ENCODE measurements around the gene MAN1A1. TPM values are rescaled to one million over a fixed set of nuclear protein-coding genes. Genes with fewer than 3 reads are reported as not detected.
A peak's percentile ranks its signal among the peaks of the same experiment; 100 is the strongest.
"Not testable (repeated sequence)": the region's sequence is repeated elsewhere in the genome, so short reads cannot be mapped to it uniquely, and the experiment has no call there.

MAN1A1 gene
- total RNA-seq, 1 donor from 2014 or later = 45.0 TPM

DNA sequence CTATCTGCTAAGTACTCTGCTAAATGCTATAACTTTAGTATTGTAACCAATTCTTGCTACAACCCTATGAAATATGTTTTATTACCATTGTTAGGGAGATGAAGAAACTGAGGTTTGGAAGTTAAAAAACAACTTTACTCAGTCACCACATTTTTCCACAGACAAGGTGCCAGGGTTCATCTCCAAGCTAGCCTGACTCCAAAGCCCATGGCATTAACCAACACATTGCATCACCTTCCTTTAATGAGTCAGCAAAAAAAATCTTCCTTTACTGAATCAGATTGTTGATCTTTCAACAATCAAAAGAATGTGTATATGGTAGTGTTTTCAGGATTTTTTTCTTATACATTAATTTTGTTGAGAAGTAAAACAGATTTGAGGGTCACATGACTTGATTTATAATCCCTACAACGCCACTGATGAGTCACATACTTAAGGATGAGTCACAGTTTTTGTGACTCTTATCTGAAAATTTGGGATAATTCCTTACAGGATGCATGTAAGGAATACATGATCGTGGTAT is 41.5 kb downstream of the MAN1A1 start:
- intact Hi-C loops (cut with micrococcal nuclease) = no loop called here
- Mint-ChIP-seq H3K4me3 (ENCODE audit: low read depth) (no peak overlapping the region), H3K9me3 (no peaks in the 10 kb centered on the region), H3K27me3 (ENCODE audit: low read depth) (no peaks in the 10 kb centered on the region), H3K27ac (no peak overlapping the region), H3K4me1 (ENCODE audit: low read depth) (peaks cover 60% of the 10 kb centered on the region), H3K36me3 (ENCODE audit: low read depth) (peaks cover 58% of the 10 kb centered on the region)
- DNase-seq (ENCODE audit: low spot score) = no peak

- Mint-ChIP-seq H3K4me3 (ENCODE audit: low read depth) (no peak overlapping the region), H3K27me3 (ENCODE audit: low read depth) (no peaks in the 10 kb centered on the region), H3K27ac (no peak overlapping the region), H3K36me3 (ENCODE audit: low read depth) (peaks cover 61% of the 10 kb centered on the region), H3K4me1 (ENCODE audit: low read depth) (peaks cover 52% of the 10 kb centered on the region), H3K9me3 (no peaks in the 10 kb centered on the region)
- DNase-seq (ENCODE audit: low spot score) = no peak
- intact Hi-C loops (cut with micrococcal nuclease) = no loop called here
Observed at GRCh38 chr6:119307056-119307455, 42.5 kb downstream of the MAN1A1 start.

DNA sequence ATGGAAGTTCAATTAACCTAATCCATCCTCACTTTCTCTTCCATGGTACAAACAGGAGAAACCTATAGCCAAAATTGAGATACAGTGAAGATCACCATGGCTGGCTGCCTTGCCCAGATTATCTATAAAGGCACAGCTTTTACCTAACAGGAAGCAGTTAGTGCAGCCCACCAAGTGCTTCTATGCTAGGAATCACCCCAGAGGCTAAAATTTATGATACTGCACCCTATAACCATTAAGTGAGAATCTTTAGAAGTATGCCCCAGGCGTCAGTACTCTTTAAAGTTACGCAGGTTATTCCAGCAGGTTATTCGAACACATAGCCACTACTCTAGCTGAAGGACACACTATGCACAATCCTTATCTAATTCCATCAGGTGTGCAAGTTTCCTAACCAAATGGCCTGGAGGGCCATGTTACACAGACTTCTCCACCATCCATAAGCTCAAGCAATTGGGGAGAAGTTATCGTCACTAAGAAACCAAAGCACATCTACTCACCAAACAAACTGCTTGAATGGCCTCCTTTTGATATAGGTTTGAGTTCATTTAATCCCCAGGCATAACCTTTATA is 43.1 kb downstream of the MAN1A1 start:
- DNase-seq (ENCODE audit: low spot score) = no peak
- H3K4me1 Mint-ChIP-seq (ENCODE audit: low read depth) = peaks cover 47% of the 10 kb centered on the region
- no peaks in the 10 kb centered on the region for H3K27me3 Mint-ChIP-seq (ENCODE audit: low read depth)
- intact Hi-C loops (cut with micrococcal nuclease) = no loop called here
- H3K9me3 Mint-ChIP-seq = no peaks in the 10 kb centered on the region
- no peak overlapping the region for H3K4me3 Mint-ChIP-seq (ENCODE audit: low read depth)
- peaks cover 61% of the 10 kb centered on the region for H3K36me3 Mint-ChIP-seq (ENCODE audit: low read depth)
- H3K27ac Mint-ChIP-seq = no peak overlapping the region

- no peak overlapping the region for H3K27ac Mint-ChIP-seq
- H3K4me3 Mint-ChIP-seq (ENCODE audit: low read depth) = no peak overlapping the region
- H3K4me1 Mint-ChIP-seq (ENCODE audit: low read depth) = peaks cover 24% of the 10 kb centered on the region
- H3K9me3 Mint-ChIP-seq = no peaks in the 10 kb centered on the region
- intact Hi-C loops (cut with micrococcal nuclease) = no loop called here
- peaks cover 58% of the 10 kb centered on the region for H3K36me3 Mint-ChIP-seq (ENCODE audit: low read depth)
- no peaks in the 10 kb centered on the region for H3K27me3 Mint-ChIP-seq (ENCODE audit: low read depth)
- no peak for DNase-seq (ENCODE audit: low spot score)
Observed at GRCh38 chr6:119303164-119303887, 46.2 kb downstream of the MAN1A1 start.

DNA sequence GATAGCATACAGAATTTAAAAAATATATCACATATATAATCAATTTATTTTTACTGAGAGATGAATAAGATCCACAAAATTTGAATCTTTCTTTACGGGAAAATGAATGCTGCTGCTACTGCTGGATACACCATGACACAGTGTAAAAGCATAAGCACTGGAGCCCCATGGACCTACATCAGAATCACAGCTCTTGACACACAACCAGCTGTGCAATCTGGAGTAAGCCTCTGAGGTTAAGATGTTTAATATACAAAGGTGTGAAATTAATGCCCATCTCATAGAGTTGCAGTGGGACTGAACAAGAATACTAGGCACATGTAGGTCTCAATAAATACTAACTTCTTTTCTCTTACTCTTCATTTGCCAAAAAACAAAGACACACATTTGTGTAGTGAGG is 48.1 kb downstream of the MAN1A1 start:
- Mint-ChIP-seq H3K27me3 (ENCODE audit: low read depth) (no peaks in the 10 kb centered on the region), H3K36me3 (ENCODE audit: low read depth) (peaks cover 56% of the 10 kb centered on the region), H3K4me1 (ENCODE audit: low read depth) (peaks cover 26% of the 10 kb centered on the region), H3K4me3 (ENCODE audit: low read depth) (no peak overlapping the region), H3K9me3 (no peaks in the 10 kb centered on the region), H3K27ac (no peak overlapping the region)
- DNase-seq (ENCODE audit: low spot score) = no peak
- intact Hi-C loops (cut with micrococcal nuclease) = no loop called here

DNA sequence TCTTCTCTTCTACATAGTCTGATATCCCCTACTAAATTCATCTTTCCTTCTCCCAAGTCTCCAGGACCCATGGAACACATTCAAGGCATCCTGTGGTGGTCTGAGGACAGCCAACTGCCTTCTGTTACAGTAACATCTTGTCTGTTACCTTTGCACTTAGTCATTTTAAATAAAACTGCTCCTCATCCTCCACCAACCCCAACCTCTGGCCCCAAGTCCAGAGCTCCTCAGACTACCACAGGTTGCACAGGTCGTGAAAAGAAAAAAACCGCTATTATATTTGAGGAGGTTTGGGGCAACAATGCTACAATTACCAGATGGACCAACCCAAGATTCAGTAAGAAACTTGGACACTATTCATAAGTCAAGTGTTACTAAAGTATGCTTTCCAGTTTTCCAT is 49.9 kb downstream of the MAN1A1 start:
- Mint-ChIP-seq H3K36me3 (ENCODE audit: low read depth) (peaks cover 61% of the 10 kb centered on the region), H3K9me3 (no peaks in the 10 kb centered on the region)
- intact Hi-C loops (cut with micrococcal nuclease) = no loop called here

GRCh38 chr6:119297049-119297448 is 52.5 kb downstream of the MAN1A1 start:
- Mint-ChIP-seq H3K9me3 (no peaks in the 10 kb centered on the region), H3K36me3 (ENCODE audit: low read depth) (peaks cover 51% of the 10 kb centered on the region), H3K27ac (no peak overlapping the region), H3K4me3 (ENCODE audit: low read depth) (no peak overlapping the region), H3K4me1 (ENCODE audit: low read depth) (peaks cover 32% of the 10 kb centered on the region), H3K27me3 (ENCODE audit: low read depth) (no peaks in the 10 kb centered on the region)
- intact Hi-C loops (cut with micrococcal nuclease) = no loop called here
- DNase-seq (ENCODE audit: low spot score) = no peak

More for the DNA sequence above, 49.9 kb downstream of the MAN1A1 start:
- H3K4me3 Mint-ChIP-seq (ENCODE audit: low read depth) = no peak overlapping the region
- no peaks in the 10 kb centered on the region for H3K27me3 Mint-ChIP-seq (ENCODE audit: low read depth)
- no peak overlapping the region for H3K27ac Mint-ChIP-seq
- no peak for DNase-seq (ENCODE audit: low spot score)
- H3K4me1 Mint-ChIP-seq (ENCODE audit: low read depth) = peaks cover 40% of the 10 kb centered on the region

DNA sequence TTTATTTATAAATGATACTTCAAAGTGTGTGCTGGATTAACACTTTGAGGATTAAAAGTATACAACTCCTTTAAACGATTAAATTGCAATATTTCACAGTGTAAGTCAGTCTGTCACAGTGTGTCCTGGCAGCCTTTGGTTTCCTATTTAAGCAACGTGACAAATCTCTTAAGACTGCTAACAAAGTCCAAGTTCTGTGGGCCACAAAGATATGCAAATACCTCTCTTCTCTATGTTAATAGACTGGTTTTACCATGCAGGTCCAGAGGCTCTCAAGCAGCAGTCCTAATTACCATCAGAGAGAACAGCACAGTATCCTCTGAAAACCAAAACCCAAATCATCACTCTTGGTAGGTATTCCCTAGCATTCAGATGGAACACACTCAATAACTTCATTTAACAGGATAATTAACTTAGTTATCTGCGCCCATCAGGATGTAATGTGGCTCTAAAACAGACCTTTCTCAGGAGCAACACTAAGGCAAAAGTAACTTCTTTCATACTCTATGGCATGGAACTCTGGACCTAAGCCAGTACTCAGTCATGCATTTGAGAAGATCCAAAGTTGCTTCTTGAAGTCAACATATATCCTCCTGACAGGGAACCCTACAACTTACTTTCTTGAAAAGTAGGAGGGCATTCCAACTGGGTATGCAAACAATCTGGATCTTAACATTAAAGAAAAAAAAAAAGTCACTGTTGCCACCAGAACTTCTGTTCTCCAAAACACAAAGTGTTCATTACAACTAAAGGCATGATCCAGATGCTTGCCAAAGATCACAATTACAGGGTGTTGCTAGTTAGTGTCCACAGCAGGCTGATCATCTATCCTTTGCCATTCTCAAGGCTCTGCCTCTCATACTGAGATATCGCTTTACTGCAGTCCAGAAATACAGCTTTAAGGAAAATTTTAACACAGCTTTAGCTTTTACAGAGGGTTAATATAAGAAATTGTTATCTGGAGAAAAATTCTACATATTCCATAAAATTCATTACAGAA is 53.2 kb downstream of the MAN1A1 start:
- H3K4me1 Mint-ChIP-seq (ENCODE audit: low read depth) = peaks cover 32% of the 10 kb centered on the region
- no peak overlapping the region for H3K4me3 Mint-ChIP-seq (ENCODE audit: low read depth)
- no peak for DNase-seq (ENCODE audit: low spot score)
- peak overlapping the region; percentile 65 for H3K27ac Mint-ChIP-seq
- H3K36me3 Mint-ChIP-seq (ENCODE audit: low read depth) = peaks cover 51% of the 10 kb centered on the region
- intact Hi-C loops (cut with micrococcal nuclease) = no loop called here
- no peaks in the 10 kb centered on the region for H3K27me3 Mint-ChIP-seq (ENCODE audit: low read depth)
- H3K9me3 Mint-ChIP-seq = no peaks in the 10 kb centered on the region

DNA sequence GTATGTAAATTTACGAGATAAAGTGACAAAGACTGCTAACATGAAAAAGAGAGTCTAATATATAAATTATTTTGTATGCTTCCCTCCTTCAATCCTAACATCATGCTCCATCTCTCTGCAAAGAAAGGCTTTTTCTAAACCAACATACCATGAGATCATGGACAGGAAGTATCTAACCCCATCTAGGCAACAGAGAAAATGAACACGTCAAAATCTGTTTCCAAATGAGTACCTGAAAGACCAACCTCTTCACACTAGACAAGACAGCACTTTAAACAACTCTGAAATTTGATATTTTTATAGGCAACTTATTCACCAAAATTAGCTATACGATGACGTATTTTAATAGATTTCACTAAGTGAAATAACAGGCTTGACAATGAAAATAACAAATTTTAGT is 54.6 kb downstream of the MAN1A1 start:
- no peaks in the 10 kb centered on the region for H3K27me3 Mint-ChIP-seq (ENCODE audit: low read depth)
- intact Hi-C loops (cut with micrococcal nuclease) = loop anchor here (1.0 kb wide), 1 partner anchor 19 kb away; no protein-coding TSS in a partner anchor
- H3K27ac Mint-ChIP-seq = peak overlapping the region; percentile 65
- no peaks in the 10 kb centered on the region for H3K9me3 Mint-ChIP-seq
- H3K36me3 Mint-ChIP-seq (ENCODE audit: low read depth) = peaks cover 52% of the 10 kb centered on the region
- no peak overlapping the region for H3K4me3 Mint-ChIP-seq (ENCODE audit: low read depth)
- no peak for DNase-seq (ENCODE audit: low spot score)
- peaks cover 33% of the 10 kb centered on the region for H3K4me1 Mint-ChIP-seq (ENCODE audit: low read depth)

GRCh38 chr6:119291060-119291459 is 58.5 kb downstream of the MAN1A1 start:
- intact Hi-C loops (cut with micrococcal nuclease); H3K9me3 Mint-ChIP-seq; H3K27me3 Mint-ChIP-seq (ENCODE audit: low read depth); H3K27ac Mint-ChIP-seq; H3K4me3 Mint-ChIP-seq (ENCODE audit: low read depth); DNase-seq (ENCODE audit: low spot score): not testable (repeated sequence)
- peaks cover 32% of the 10 kb centered on the region for H3K4me1 Mint-ChIP-seq (ENCODE audit: low read depth)
- H3K36me3 Mint-ChIP-seq (ENCODE audit: low read depth) = peaks cover 67% of the 10 kb centered on the region

DNA sequence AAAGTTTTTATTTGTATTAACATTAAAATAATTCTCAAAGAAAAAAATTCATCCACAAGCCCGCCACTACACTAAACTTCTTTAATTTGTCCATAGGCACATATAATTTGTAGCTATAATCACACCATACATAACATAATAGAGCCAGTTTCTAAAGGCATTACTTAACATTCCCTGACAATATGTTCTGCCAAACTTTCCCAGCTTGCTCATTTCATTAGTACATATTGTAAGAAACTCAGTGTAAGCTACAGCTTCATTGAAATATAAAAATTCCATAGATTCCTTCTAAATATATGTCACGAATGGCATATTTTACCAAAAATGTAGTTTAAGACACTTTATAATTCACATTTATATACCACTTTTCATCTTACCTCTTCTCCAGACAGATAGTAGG is 59.3 kb downstream of the MAN1A1 start:
- intact Hi-C loops (cut with micrococcal nuclease) = no loop called here
- Mint-ChIP-seq H3K4me1 (ENCODE audit: low read depth) (peaks cover 27% of the 10 kb centered on the region), H3K4me3 (ENCODE audit: low read depth) (no peak overlapping the region), H3K9me3 (peaks cover 6% of the 10 kb centered on the region), H3K27ac (no peak overlapping the region), H3K36me3 (ENCODE audit: low read depth) (peaks cover 67% of the 10 kb centered on the region), H3K27me3 (ENCODE audit: low read depth) (no peaks in the 10 kb centered on the region)
- DNase-seq (ENCODE audit: low spot score) = no peak

DNA sequence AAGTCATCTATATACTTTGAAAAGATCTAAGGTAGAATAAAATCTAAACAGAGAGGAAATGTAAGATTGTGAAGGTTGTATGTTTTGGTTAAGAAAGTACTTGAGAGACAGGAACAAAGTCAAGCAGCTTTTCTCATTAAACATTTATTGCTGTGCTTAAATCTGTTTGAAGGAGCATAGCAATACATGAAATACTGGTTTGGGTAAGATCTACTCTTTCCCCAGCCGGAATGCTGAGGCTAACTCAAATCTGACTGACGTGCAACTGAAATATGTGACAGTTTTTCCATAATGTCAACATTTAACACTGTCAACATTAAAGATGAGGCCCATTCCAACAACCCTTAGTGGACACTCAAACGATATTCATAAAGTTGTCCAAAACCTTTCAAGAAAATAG is 59.9 kb downstream of the MAN1A1 start:
- no peaks in the 10 kb centered on the region for H3K27me3 Mint-ChIP-seq (ENCODE audit: low read depth)
- H3K4me3 Mint-ChIP-seq (ENCODE audit: low read depth) = no peak overlapping the region
- H3K4me1 Mint-ChIP-seq (ENCODE audit: low read depth) = peaks cover 21% of the 10 kb centered on the region
- H3K36me3 Mint-ChIP-seq (ENCODE audit: low read depth) = peaks cover 66% of the 10 kb centered on the region
- H3K27ac Mint-ChIP-seq = no peak overlapping the region
- H3K9me3 Mint-ChIP-seq = peaks cover 10% of the 10 kb centered on the region
- no peak for DNase-seq (ENCODE audit: low spot score)
- intact Hi-C loops (cut with micrococcal nuclease) = no loop called here

Measured in activated T-helper 2 cell treated with anti-CD3 and anti-CD28 coated beads, Interferon-gamma antibody, Interleukin-2, Interleukin-4, amounts not matched to agents 10 μg/mL and 5 μg/mL and 100 μg/mL, durations not matched to agents 14 hours and 24 hours and 36 hours (primary cell).